GM23248 (cell line): ENCODE measurements around the gene PTPRN2. TPM values are rescaled to one million over a fixed set of nuclear protein-coding genes. Genes with fewer than 3 reads are reported as not detected.
"Not testable (repeated sequence)": the region's sequence is repeated elsewhere in the genome, so short reads cannot be mapped to it uniquely, and the experiment has no call there.

ENCODE experiments used
- DNase-seq: peaks from one replicate; pipeline ENCODE4 v3.0.0-alpha.2; 2015
- H2AFZ ChIP-seq: fragments of 200-600 bp; sonication (generic); 2 replicates; pipeline ENCODE4 v1.6.1; 2016; ENCODE audit warnings: antibody characterized with exemption
- H3F3A ChIP-seq: fragments of 200-600 bp; sonication (generic); 2 replicates; pipeline ENCODE4 v1.6.1; 2016; ENCODE audit warnings: mild to moderate bottlenecking, antibody characterized with exemption, mixed run types; ENCODE audit not compliant: insufficient read depth
- H3K27ac ChIP-seq: fragments of 200-600 bp; sonication (generic); 2 replicates; pipeline ENCODE4 v1.5.1; 2016; ENCODE audit warnings: mild to moderate bottlenecking
- H3K27me3 ChIP-seq: fragments of 200-600 bp; sonication (generic); replicated peaks from 2 replicates; pipeline ENCODE4 v1.6.1; 2016; ENCODE audit warnings: mild to moderate bottlenecking; ENCODE audit not compliant: insufficient read depth
- H3K36me3 ChIP-seq: fragments of 200-600 bp; sonication (generic); 2 replicates; pipeline ENCODE4 v1.6.1; 2016; ENCODE audit warnings: low read depth, mild to moderate bottlenecking
- H3K4me1 ChIP-seq: fragments of 200-600 bp; sonication (generic); 2 replicates; pipeline ENCODE4 v1.6.1; 2016; ENCODE audit warnings: mild to moderate bottlenecking; ENCODE audit not compliant: insufficient read depth
- H3K4me2 ChIP-seq: fragments of 200-600 bp; sonication (generic); one replicate; pipeline ENCODE4 v1.6.1; 2016; ENCODE audit warnings: mild to moderate bottlenecking; ENCODE audit not compliant: unreplicated experiment
- H3K4me3 ChIP-seq: fragments of 200-600 bp; sonication (generic); 2 replicates; pipeline ENCODE4 v1.5.1; 2016; ENCODE audit warnings: mild to moderate bottlenecking
- H3K79me2 ChIP-seq: fragments of 200-600 bp; sonication (generic); 2 replicates; pipeline ENCODE4 v1.6.1; 2016; ENCODE audit warnings: mild to moderate bottlenecking; ENCODE audit not compliant: insufficient read depth
- H3K9ac ChIP-seq: fragments of 200-600 bp; sonication (generic); 2 replicates; pipeline ENCODE4 v1.6.1; 2016; ENCODE audit warnings: mild to moderate bottlenecking
- H3K9me2 ChIP-seq: fragments of 200-600 bp; sonication (generic); 2 replicates; pipeline ENCODE4 v1.6.1; 2016; ENCODE audit warnings: mixed run types, mild to moderate bottlenecking, moderate library complexity; ENCODE audit not compliant: insufficient read depth
- H3K9me3 ChIP-seq: fragments of 200-600 bp; sonication (generic); one replicate; pipeline ENCODE4 v1.6.1; 2017; ENCODE audit warnings: low read depth
- H4K20me1 ChIP-seq: fragments of 200-600 bp; sonication (generic); 2 replicates; pipeline ENCODE4 v1.6.0; 2016; ENCODE audit not compliant: insufficient read depth
- EZH2 ChIP-seq: fragments of 200-600 bp; sonication (generic); IDR thresholded peaks from 2 replicates; pipeline ENCODE4 v1.6.1; 2018; ENCODE audit warnings: antibody characterized with exemption, mild to moderate bottlenecking; ENCODE audit not compliant: insufficient read depth, poor library complexity, severe bottlenecking
- EZH2phosphoT487 ChIP-seq: fragments of 200-600 bp; sonication (generic); IDR thresholded peaks from 2 replicates; pipeline ENCODE4 v1.6.1; 2018; ENCODE audit warnings: antibody characterized with exemption, moderate library complexity, mild to moderate bottlenecking, low read depth; ENCODE audit not compliant: insufficient read depth
- WGBS, 2 experiments: methylation state at CpG; one replicate each; pipeline ENCODE4 v1.1.6; 2015 to 2017; ENCODE audit warnings: low lambda C conversion rate in 2 of 2, low coverage in 1 of 2; ENCODE audit errors: missing lambda C conversion rate in 2 of 2; 5-methylcytosine and 5-hydroxymethylcytosine counted together
- in situ Hi-C: fragments of 300-500 bp; cut with MboI; formaldehyde crosslinking; loops from 2 replicates; pipeline ENCODE4 v1.15.0; 2020
- polyA plus RNA-seq: library from polyadenylated mRNA; unstranded; fragments of >200 nt; fragmentation: Nextera tagmentation; extraction: Ambion mirVana; gene quantifications from 2 replicates; pipeline ENCODE4 v1.2.1, GENCODE V29; 2016
- total RNA-seq: library from RNA; depleted of rRNA; stranded (reverse); fragments of >200 nt; shearing (Covaris generic); gene quantifications from 2 replicates; pipeline ENCODE4 v1.2.3, GENCODE V29; 2014

Gene PTPRN2
- total and polyA plus RNA-seq, 2 experiments from 2014 or later: 0.13 TPM; not detected in 1

GRCh38 chr7:157502701-157503111, 1084.9 kb downstream of the PTPRN2 start:
- Histone ChIP-seq H3K79me2 (no peaks in the 10 kb centered on the region), H3K36me3 (no peaks in the 10 kb centered on the region), H3K4me3 (no peak overlapping the region), H4K20me1 (no peaks in the 10 kb centered on the region), H3F3A (no peaks in the 10 kb centered on the region), H3K9ac (no peak overlapping the region), H3K9me3 (no peaks in the 10 kb centered on the region), H3K9me2 (no peaks in the 10 kb centered on the region), H3K4me2 (no peak overlapping the region), H3K27me3 (no peaks in the 10 kb centered on the region), H3K27ac (no peak overlapping the region), H3K4me1 (no peaks in the 10 kb centered on the region), H2AFZ (no peak overlapping the region)
- no peak for TF ChIP-seq EZH2phosphoT487
- TF ChIP-seq EZH2: no peak
- DNase-seq: peak; percentile 6
- in situ Hi-C loops: no loop called here
- WGBS, 2 experiments: 16 to 25% methylated on average over 11 to 12 of the region's 12 CpGs

GRCh38 chr7:157501581-157501980, 1086.0 kb downstream of the PTPRN2 start:
- H3K27ac ChIP-seq: no peak overlapping the region
- 49 to 52% methylated on average over 22 of the region's 22 CpGs for WGBS, 2 experiments
- no peaks in the 10 kb centered on the region for H3K36me3 ChIP-seq

GRCh38 chr7:157500989-157501540, 1086.6 kb downstream of the PTPRN2 start:
- 67 to 68% methylated on average over 11 to 20 of the region's 45 CpGs for WGBS, 2 experiments
- H3K4me2 ChIP-seq, DNase-seq, H3K79me2 ChIP-seq, H3K9me2 ChIP-seq, H3F3A ChIP-seq, H4K20me1 ChIP-seq, H3K4me1 ChIP-seq, H3K27me3 ChIP-seq, H2AFZ ChIP-seq, in situ Hi-C loops, H3K9ac ChIP-seq, H3K9me3 ChIP-seq, H3K4me3 ChIP-seq, H3K36me3 ChIP-seq, H3K27ac ChIP-seq: not testable (repeated sequence)

More at GRCh38 chr7:157501581-157501980, 1086.0 kb downstream of the PTPRN2 start:
- H3K4me1 ChIP-seq: no peaks in the 10 kb centered on the region
- no peak overlapping the region for H3K4me3 ChIP-seq
- no peaks in the 10 kb centered on the region for H3F3A ChIP-seq
- DNase-seq: no peak
- no peaks in the 10 kb centered on the region for H3K9me3 ChIP-seq
- H3K9me2 ChIP-seq: no peaks in the 10 kb centered on the region
- H4K20me1 ChIP-seq: no peaks in the 10 kb centered on the region
- no peak overlapping the region for H2AFZ ChIP-seq
- no peaks in the 10 kb centered on the region for H3K27me3 ChIP-seq
- no peak overlapping the region for H3K4me2 ChIP-seq
- TF ChIP-seq EZH2 (no peak), EZH2phosphoT487 (no peak)
- no peak overlapping the region for H3K9ac ChIP-seq
- in situ Hi-C loops: no loop called here
- no peaks in the 10 kb centered on the region for H3K79me2 ChIP-seq

- 67 to 69% methylated on average over 29 to 32 of the region's 32 CpGs for WGBS, 2 experiments
- no peak overlapping the region for H3K4me3 ChIP-seq
- no peaks in the 10 kb centered on the region for H3K27me3 ChIP-seq
- in situ Hi-C loops: no loop called here
- H3F3A ChIP-seq: no peaks in the 10 kb centered on the region
- no peak overlapping the region for H2AFZ ChIP-seq
- no peak overlapping the region for H3K4me2 ChIP-seq
- H3K36me3 ChIP-seq: no peaks in the 10 kb centered on the region
- no peaks in the 10 kb centered on the region for H3K9me2 ChIP-seq
- H3K9ac ChIP-seq: no peak overlapping the region
- no peaks in the 10 kb centered on the region for H3K4me1 ChIP-seq
- H3K79me2 ChIP-seq: no peaks in the 10 kb centered on the region
- H3K27ac ChIP-seq: no peak overlapping the region
- H4K20me1 ChIP-seq: no peaks in the 10 kb centered on the region
- no peak for TF ChIP-seq EZH2phosphoT487
- TF ChIP-seq EZH2: no peak
- DNase-seq: no peak
- no peaks in the 10 kb centered on the region for H3K9me3 ChIP-seq
These were observed 1087.3 kb downstream of the PTPRN2 start for GRCh38 chr7:157500171-157500960.
